Measurements from ENCODE around the gene ALDH3B1. TPM values are rescaled to one million over a fixed set of nuclear protein-coding genes. Genes with fewer than 3 reads are reported as not detected.

Gene ALDH3B1
- total and polyA plus RNA-seq, 10 of the 15 experiments (the other 5 are each of a cell fraction or from before 2014, with no cell fraction given), result 0.03 to 0.37 (median 0.17) TPM; not detected in 3

- TF ChIP-seq, protein P1, sequence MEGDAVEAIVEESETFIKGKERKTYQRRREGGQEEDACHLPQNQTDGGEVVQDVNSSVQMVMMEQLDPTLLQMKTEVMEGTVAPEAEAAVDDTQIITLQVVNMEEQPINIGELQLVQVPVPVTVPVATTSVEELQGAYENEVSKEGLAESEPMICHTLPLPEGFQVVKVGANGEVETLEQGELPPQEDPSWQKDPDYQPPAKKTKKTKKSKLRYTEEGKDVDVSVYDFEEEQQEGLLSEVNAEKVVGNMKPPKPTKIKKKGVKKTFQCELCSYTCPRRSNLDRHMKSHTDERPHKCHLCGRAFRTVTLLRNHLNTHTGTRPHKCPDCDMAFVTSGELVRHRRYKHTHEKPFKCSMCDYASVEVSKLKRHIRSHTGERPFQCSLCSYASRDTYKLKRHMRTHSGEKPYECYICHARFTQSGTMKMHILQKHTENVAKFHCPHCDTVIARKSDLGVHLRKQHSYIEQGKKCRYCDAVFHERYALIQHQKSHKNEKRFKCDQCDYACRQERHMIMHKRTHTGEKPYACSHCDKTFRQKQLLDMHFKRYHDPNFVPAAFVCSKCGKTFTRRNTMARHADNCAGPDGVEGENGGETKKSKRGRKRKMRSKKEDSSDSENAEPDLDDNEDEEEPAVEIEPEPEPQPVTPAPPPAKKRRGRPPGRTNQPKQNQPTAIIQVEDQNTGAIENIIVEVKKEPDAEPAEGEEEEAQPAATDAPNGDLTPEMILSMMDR (IDR thresholded peaks at IDR 0.05 in 2 of 3, conservative IDR thresholded peaks at IDR 0.05 in 1 of 3; ENCODE audit: control insufficient read depth in 2 of 3, extremely low read depth in 1 of 3, insufficient read depth in 1 of 3, low read depth in 3 of 3, low read length in 3 of 3), result no peak
- TF ChIP-seq LARP7 (IDR thresholded peaks at IDR 0.05), result no peak
These were observed 2.1 kb downstream of the ALDH3B1 start (continued) for GRCh38 chr11:68012044-68012842.

DNA sequence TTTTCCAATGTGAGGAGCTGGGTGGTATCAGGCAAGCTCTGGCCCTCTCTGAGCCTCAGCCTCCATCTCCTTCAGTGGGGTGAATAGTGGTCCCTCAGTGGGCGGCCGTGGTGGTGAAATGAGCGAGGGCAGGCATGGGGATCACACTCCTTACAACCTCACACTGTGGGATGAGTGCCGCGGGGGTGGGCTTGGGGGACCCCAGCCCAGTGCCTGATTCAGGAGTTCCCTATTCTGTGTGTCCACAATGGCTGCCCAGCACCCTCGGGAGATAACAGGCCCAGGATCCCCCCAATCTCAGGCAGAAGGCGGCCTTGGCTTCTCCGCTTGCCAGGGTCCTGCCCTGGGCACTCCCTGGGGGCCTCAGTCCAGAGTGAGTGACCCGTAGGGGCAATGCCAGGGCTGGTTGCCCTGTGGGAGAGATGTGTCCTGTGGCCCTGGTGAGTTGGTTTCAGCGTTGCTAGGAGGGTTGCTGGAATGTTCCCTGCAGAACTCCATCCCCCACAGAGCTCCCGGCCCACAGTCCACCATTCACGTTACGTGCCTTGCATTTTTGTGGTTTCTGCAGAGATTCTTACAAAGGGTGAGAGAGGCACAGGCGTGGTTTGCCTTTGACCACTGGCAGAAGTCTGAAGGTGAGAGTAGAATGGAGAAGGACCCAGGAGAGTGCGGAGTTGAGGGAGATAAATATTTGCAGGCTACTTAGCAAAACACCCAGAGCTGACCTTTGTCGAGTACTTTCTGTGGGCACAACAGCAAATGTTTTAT lies 2.9 kb downstream of the ALDH3B1 start:
- in situ Hi-C loops (cut with MboI) (no loop called here), intact Hi-C loops (cut with micrococcal nuclease; ENCODE audit: unreplicated experiment) (no loop called here)
- Histone ChIP-seq H3K27me3 (replicated peaks in 1 of 2; ENCODE audit: control insufficient read depth in 2 of 2, insufficient read depth in 2 of 2, low read length in 1 of 2) (no peaks in the 10 kb centered on the region), H3K4me1 (ENCODE audit: control insufficient read depth, insufficient read depth, low read length) (peaks cover 15% of the 10 kb centered on the region), H3K9me3 (replicated peaks; ENCODE audit: control insufficient read depth, insufficient read depth, low read length) (no peaks in the 10 kb centered on the region), H3K4me3 (no peak overlapping the region), H3K36me3 (ENCODE audit: control insufficient read depth in 2 of 2, insufficient read depth in 2 of 2, low read length in 1 of 2) (no peaks in the 10 kb centered on the region), H3K27ac (ENCODE audit: control insufficient read depth, insufficient read depth) (no peak overlapping the region), H3K79me2 (ENCODE audit: control insufficient read depth, insufficient read depth, low read length) (no peaks in the 10 kb centered on the region), H4K20me1 (ENCODE audit: control insufficient read depth, insufficient read depth) (no peaks in the 10 kb centered on the region), H3K9ac (ENCODE audit: control insufficient read depth, insufficient read depth, low read length) (no peak overlapping the region), H3K4me2 (ENCODE audit: control insufficient read depth, insufficient read depth) (no peak overlapping the region), H2AFZ (ENCODE audit: control insufficient read depth, low read depth, low read length) (no peak overlapping the region)
- DNase-seq (ENCODE audit: low read depth, low spot score) (no peak), FAIRE-seq (no peak), ATAC-seq (no peak)
- 44% methylated on average over 16 of the region's 16 CpGs for WGBS (ENCODE audit: insufficient coverage, insufficient replicate concordance, low lambda C conversion rate, missing lambda C conversion rate)
- CTCF ChIA-PET, result no interaction called here
- POLR2A ChIA-PET, result no interaction called here
- TF ChIP-seq RAD51 (IDR thresholded peaks at IDR 0.05) (no peak), MYC (IDR thresholded peaks at IDR 0.05; ENCODE audit: insufficient read depth, insufficient read length, insufficient replicate concordance, low read length, severe bottlenecking) (no peak), SIX5 (IDR thresholded peaks at IDR 0.05; ENCODE audit: low read depth, low read length, severe bottlenecking) (no peak), NR2C1 (IDR thresholded peaks at IDR 0.05) (no peak), POLR2A (IDR thresholded peaks at IDR 0.05; ENCODE audit: low read depth, low read length) (no peak), ASH2L (IDR thresholded peaks at IDR 0.05; ENCODE audit: borderline replicate concordance, low read depth) (no peak), NR2F1 (conservative IDR thresholded peaks at IDR 0.05) (no peak), SRF (IDR thresholded peaks at IDR 0.05; ENCODE audit: low read depth in 2 of 2, low read length in 2 of 2) (no peak), BCL11A (IDR thresholded peaks at IDR 0.05; ENCODE audit: low read depth, low read length) (no peak), CBX3 (IDR thresholded peaks at IDR 0.05; ENCODE audit: borderline replicate concordance, low read depth) (no peak), SPI1 (IDR thresholded peaks at IDR 0.05; ENCODE audit: borderline replicate concordance, insufficient read depth, low read depth, low read length) (no peak), KDM1A (IDR thresholded peaks at IDR 0.05; ENCODE audit: borderline replicate concordance) (no peak), ZNF274 (IDR thresholded peaks at IDR 0.05; ENCODE audit: insufficient read depth, insufficient read length) (no peak), ZNF622 (IDR thresholded peaks at IDR 0.05) (no peak), BMI1 (IDR thresholded peaks at IDR 0.05; ENCODE audit: borderline replicate concordance) (no peak), FOS (IDR thresholded peaks at IDR 0.05; ENCODE audit: borderline replicate concordance, extremely low read depth, insufficient read length) (no peak)
- TF ChIP-seq, protein P1 (IDR thresholded peaks at IDR 0.05 in 2 of 3, conservative IDR thresholded peaks at IDR 0.05 in 1 of 3; ENCODE audit: control insufficient read depth in 2 of 3, extremely low read depth in 1 of 3, insufficient read depth in 1 of 3, low read depth in 3 of 3, low read length in 3 of 3), result no peak
- SMC1A ChIA-PET (ENCODE audit: uncharacterized antibody, unreplicated experiment), result no interaction called here
- RAD21 ChIA-PET (ENCODE audit: unreplicated experiment), result interaction anchor here (1.0 kb wide), 1 partner anchor 183 kb away, joined by 3 read pairs; no protein-coding TSS in a partner anchor
- BruUV-seq (replicated peaks), result no TSS peak
